Ramos (cell line): ENCODE data around the gene TOMM7.
"Not testable (repeated sequence)": the region's sequence is repeated elsewhere in the genome, so short reads cannot be mapped to it uniquely, and the experiment has no call there.

Experiments used
- in situ Hi-C: fragments of 300-500 bp; cut with MboI; formaldehyde crosslinking; loops from one replicate; pipeline ENCODE4 v1.14.3; 2022; ENCODE audit warnings: low sequenced_read_pairs; ENCODE audit not compliant: unreplicated experiment

Gene TOMM7

DNA sequence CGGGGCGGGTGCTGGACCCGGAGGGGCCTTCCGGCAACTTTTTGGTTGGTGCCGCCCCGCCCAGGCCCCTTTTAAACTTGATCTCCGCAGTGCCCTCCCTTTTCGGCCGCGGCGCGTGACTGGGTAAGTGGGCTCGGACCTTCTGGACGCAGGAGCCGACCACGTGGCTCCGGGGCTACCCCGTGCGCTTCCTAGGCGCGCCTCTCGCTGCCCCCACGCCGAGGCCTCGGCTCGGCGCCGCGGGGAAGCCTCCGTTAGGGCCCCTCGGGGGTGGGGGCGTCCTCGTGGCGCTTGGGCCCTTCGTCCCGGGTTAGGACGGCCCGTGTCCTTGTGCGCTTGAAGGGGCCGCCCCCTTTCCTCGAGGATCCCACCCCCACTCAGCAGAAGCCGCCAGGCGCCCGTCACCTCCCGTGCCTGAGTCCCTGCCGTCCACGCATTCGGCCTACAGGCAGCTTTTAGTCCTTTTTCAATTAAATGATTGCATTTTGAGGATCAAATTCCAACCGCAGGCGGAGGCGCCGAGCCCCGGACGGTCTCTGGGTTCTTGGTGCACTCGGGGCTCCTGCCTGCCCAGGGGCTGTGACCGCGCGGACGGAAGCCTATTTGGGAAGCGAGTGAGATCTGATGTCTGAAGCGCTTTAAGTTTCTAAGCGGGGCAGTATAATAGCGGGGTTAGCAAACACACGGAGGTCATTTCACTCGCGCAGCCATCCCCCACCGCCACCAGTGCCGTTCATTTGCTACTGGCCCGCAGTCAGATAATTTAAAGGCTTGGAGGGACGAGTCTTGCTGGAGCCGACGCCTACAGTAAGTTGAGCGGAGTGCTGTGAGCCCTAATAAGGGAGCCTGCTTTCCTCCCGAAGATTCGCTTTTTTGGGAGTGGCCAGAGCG is 31.8 kb upstream of the TOMM7 start:
- in situ Hi-C loops, result no loop called here

DNA sequence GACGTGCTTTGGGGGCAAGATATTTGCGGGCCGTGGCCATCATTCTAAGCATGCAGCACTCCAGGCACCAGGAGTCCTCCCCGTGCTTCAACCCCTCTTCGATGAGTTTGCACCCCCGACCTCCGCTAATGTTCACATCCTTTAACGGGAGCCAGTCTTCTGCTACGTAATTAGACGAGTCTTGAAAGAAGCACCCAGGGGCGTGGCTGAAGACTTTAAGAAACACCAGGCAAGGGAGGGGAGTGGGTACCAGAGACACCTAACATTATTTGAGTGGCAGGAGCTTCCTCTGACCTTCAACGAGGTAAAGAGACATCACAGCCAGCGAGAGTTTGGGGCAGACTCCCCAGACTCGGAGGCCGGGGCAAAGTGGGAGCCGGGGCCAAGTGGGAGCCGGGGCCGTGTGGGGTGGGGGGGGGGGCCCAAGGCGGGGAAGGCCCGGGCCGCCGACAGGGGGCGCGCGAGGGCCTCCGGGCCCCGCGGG is 31.1 kb upstream of the TOMM7 start:
- in situ Hi-C loops, result no loop called here

DNA sequence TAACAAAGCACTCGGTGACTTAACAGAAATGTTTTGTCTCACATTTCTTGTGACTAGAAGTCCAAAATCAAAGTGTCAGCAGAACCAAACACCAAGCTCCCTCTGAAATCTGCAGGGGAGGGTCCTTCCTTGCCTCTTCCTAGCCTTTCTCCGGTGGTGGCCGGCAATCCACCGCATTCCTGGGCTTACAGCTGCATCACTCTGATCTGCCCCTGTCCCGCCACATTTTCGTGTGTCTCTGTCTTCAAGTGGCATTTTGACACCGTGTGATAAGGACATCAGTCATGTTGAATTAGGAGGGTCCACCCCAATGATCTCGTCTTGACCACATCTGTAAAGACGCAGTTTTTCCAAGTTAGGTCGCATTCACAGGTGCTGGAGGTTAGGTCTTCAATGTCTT is 30.5 kb upstream of the TOMM7 start:
- in situ Hi-C loops, result no loop called here

DNA sequence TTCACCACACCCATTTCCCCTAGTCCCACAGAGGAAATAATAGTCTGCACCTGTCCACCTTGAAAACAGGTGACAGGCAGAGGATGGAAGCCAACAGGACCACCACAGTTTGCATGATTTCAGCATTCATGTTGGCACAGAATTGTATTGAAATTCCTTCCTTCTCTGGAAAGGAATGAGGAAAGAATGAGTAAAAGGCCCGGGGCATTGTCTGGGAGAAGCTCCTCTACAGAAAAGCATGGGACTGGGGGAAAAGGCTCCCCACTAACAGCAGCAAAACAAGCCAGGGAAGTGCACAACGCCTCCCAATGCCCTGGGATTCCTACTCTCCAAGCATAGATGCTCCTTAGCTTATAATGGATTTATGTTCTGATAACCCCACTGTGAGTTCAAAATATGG is 28.5 kb upstream of the TOMM7 start:
- in situ Hi-C loops, result no loop called here

DNA sequence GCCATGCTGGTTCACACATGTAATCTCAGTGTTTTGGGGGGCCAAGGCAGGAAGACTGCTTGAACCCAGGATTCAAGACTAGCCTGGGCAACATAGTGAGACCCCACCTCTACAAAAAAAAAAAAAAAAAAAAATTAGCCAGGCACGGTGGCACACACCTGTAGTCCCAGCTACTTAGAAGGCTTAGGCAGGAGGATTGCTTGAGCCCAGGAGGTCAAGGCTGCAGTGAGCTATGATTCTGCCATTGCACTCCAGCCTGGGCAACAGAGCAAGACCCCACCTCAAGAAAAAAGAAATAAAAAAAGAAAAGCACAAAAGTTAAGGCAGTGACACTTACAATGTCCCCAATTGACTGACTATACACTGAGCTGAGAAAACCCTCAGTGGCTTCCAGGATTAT is 27.7 kb upstream of the TOMM7 start:
- in situ Hi-C loops, result not testable (repeated sequence)

DNA sequence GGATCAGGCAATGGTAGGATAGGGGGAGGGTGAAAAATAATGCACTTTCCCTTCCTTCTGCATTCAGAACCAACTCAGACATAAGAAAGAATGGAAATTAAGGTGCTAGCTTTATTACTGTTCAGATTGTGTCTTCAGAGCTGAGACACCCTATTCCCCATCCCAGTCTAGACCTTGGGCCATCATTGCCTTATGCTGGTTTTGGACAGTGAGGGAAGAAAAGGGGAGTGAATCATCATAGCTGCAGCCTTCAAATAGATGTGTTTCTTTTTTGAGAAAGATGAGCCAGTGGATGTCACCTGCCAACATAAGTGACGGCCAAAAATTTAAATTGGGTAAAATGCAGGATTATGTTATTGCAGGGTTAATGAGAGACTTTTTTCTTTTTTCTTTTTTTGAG is 27.0 kb upstream of the TOMM7 start:
- in situ Hi-C loops, result no loop called here

DNA sequence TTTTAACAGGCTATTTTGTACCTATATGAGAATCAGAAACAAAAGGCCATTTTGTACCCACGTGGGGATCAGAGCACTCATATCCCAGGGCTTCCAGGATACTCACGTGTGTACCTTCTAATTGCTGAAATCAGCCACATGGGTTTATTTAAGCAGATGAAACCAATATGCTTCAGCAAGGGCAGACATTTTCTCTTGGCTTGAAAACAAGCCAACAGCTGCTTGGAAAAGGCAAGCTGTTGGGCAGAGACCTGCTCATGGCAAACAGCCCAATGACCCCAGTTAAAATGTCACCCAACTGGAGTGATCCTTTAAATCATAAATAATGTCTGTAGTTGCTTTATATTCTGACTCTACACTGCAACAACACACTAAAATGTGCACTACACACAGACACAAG is 26.5 kb upstream of the TOMM7 start:
- in situ Hi-C loops, result no loop called here

DNA sequence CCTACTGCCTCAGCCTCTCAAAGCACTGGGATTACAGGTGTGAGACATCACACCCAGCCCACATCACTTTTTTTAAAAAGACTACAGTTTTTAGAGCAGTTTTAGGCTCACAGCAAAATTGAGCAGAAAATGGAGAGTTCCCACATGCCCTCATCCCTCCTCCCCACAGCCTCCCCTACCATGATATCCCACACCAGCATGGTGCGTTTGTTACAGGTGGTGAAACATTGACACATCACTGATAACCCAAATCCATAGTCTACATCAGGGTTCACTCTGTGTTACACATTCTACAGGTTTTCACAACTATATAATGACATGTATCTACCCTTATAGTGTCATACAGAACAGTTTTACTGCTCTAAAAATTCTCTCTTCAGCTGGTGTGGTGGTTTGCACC is 24.3 kb upstream of the TOMM7 start:
- in situ Hi-C loops, result no loop called here

DNA sequence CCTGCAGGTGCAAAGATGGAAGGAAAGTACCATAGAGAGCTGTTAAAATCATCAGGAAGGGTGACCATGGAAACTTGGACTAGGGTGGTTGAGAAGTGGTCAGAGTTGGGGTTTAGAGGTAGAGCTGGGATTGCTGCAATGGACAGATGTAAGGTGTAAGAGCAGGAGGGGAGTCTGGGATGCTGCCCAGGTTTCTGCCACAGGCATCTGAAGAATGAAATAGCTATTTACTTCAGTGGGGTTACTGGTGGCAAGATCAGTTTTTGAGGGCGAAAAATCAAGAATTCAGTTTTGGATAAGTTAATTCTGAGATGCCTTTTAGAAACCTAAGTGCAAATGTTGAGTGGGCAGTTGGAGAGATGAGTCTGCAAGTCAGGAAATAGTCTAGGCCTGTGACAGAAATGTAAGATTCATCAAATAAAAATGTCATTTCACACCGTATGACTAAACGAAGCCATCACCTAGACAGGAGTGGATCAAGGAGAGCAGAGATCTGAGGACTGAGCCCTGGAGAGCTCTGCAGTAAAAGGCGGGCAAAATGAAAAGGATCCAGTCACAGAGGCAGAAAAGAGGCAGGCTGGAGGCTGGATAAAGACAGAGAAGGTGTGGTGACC is 22.7 kb upstream of the TOMM7 start:
- in situ Hi-C loops, result no loop called here

DNA sequence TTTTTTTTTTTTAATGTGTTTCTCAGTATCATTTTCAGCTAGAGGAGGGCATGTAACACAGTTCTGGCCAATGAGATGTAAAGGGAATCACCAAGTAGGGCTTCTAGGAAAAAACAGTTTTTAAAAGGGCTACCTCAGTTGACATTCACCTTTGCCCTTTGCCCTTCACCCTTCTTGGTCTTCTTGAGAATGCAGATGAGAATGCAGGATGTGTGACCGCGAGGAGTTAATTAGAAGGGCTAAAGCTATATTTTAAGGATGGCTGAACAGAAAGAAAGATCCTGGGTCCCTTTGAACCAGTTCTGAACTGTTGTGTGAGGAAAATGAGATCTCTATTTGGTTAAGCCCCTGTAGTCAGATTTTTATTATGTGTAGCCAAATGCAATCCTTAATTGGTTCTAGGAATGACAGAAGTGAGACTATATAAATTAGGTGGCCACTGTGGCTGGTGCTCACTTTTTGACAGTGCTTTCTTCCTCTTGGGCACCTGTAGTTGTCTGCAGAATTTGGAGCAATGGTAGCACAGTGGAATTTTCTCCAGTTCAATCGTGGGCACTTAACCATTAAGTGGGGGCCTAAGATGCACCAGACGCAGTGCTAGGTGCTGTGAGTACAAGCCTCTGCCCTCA is 21.1 kb upstream of the TOMM7 start:
- in situ Hi-C loops, result no loop called here

DNA sequence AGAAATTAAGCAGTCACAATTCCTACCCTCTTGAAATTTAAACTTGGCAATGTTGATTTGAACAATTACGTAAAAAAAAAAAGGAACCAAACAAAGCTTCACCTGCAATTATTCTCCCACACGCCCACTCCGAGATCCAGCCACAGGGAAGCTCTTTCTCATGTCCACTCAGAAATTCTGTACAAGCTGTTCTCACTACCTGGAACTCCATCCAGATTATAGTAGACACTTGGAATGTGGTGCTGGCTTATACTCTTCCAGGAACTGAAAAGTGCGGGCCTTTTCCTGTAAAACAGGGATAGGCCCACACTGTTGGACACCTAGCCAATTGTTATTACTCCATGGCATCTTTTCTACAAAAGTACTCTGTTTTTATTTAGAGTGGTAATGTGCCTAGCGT is 20.3 kb upstream of the TOMM7 start:
- in situ Hi-C loops, result no loop called here

DNA sequence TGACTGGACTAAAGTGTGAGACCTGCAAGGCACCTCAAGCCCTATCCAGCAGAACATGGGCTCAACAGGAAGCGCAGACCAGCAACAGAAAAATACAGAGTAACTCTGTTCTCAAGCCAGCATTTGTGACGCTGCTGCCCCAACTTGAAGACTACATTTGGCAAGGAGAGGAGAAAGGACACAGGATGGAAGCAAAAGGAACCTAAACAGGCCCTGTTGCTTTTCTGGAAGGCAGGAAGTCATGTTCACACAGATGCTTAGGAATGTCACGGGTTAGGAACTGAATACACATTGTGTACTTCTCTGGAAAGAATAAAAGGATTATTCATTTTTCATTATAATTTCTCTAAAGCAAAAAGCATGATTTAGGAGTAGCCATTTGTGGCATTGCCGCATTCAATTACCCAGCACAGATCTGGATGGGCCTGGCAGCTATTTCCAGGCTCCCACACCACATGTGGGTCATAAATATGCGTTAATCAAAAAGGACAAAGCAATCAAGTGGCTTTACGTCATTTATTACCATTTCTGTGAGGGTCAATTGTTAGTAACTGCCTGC is 19.8 kb upstream of the TOMM7 start:
- in situ Hi-C loops, result no loop called here

DNA sequence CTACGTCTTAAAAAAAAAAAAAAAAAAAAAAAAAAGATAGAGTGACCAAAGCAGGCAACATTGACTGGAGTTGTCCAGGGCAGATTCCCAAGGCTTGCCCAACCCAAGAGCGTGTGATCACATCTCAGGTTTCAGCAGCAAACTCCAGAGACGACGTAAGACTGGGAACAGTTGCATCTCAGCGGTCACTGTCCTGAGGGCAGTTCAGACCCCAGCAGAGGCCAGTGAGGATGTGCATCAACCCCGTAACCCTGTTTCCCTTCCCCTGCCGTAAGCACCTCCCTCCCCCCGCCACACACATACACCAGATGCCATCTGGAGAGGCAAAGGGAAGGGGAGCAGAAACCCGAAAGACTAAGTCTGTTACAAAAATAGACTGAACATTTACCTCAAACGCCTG is 19.3 kb upstream of the TOMM7 start:
- in situ Hi-C loops, result no loop called here

DNA sequence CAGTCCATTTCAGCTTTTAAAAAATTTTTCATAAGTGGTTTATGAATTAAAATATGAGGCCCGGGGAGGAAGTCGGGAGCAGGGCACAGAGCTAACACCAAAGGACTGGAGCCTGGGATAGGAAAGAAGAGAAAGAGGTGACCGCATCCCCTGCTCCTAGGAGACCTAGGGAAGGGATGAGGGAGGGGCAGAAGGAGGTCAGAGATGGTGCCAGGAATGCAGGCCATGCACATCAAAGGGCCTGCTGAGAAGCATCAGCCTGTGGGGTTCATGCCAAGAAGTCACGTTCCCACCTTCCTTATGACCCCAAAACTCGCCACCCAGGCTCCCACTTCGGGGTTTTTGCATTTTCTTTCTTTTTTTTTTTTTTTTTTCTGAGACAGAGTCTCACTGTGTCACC is 14.7 kb upstream of the TOMM7 start:
- in situ Hi-C loops, result no loop called here

DNA sequence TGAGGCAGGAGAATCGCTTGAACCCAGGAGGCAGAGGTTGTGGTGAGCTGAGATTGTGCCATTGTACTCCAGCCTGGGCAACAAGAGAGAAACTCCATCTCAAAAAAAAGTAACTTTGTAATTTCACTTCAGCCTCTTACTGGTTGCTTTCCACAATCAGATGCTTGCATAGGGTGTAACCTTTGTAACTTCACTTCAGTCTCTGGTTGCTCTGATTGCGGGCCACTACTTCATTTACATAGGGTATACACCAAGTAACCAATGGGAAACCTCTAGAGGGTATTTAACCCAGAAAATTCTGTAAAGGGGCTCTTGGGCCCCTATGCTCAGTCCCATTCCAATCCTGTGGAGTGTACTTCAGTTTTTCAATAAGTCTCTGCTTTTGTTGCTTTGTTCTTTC is 13.9 kb upstream of the TOMM7 start:
- in situ Hi-C loops, result not testable (repeated sequence)

DNA sequence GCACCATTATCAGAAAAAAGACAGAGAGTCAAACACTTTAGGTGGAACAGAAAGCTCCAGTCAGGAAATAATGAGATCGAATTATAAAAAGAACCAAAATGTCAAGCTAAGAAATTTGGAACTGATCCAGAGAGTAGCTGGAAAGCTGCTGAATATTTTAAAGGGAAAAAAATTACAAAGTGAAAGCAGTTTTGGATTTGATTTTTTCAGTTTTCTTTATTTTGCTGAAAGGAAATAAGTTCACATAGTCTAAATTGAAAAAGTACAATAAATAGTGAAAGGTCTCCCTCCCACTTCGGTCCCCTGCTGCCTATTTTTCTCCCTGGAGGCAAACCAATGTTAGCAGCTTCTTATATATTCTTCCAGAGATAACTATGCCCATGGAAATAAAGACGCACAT is 11.3 kb upstream of the TOMM7 start:
- in situ Hi-C loops, result no loop called here

DNA sequence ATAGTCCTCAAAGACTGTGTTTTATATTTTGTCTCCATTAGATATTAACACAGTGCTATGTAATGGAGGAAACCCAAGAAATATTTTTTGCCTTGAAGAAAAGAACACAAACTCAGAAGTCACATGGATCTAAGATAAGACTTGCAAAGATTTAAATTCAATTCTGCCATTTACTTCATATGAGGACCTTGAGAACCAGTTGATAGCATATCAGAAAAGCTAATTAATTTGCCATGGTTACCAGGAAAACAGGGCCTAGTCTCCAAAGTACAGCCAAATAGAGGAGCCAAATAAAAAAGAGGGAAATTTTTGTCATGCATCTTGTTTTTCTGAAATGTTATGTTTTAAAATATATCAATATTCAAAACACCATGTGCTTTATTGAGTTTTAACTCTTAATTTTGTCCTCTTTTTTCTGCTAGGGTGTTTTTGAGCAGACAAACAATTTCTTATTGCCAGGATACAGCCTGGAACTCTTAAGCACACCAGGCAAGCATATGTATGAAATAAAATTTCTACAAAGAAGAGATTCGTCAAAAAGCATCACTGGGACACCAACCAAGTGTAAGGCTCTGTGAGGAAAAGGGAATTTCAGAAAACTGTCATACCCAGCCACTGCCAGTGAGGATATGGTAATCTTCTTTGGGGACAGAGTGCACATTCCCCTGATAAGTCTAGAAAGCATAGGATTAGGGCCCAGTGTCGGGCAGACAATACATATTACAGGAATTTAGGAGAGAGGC is 10.6 kb upstream of the TOMM7 start:
- in situ Hi-C loops, result no loop called here

DNA sequence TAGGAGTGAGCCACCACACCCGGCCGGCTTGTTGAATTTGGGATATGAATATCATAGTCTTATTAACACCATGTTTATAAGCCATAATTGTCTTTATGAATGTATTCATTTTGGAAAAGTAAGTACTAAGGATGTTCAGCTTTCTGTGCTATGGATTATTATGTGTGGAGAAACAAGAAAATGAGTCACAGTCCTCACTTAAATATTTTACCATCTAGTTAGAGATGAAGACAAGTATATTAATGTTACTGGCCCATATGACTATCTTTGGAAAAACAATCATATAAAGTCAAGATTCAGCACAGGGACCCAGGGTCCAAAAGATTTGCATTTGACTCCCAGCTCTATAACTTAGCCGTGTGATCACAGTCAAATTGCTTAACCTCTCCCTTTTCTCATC is 9.8 kb upstream of the TOMM7 start:
- in situ Hi-C loops, result no loop called here

DNA sequence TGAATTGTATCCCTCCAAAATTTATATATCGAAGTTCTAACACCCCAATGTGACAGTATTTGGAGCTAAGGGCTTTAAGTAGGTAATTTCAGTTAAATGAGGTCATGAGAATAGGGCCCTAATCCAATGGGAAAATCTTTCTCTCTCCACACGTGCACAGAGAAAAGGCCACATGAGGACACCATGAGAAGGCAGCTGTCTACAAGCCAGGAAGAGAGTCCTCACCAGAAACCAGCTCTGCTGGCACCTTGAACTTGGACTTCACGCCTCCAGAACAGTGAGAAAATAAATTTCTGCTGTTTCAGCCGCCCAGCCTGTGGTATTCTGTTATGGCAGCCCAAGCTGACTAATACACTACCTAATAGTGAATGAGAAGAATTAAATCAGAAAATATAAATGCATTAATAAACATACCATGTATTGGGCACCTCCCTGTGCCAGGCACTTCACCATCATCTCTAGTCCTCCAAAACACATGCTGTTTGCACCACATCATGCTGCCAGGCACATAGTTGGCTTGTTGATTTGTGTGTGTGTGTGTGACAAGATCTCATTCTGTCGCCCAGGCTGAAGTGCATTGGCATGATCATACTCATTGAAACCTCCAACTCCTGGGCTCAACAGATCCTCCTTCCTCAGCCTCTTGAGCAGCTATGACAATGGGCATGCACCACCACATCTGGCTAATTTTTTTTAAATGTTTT is 9.1 kb upstream of the TOMM7 start:
- in situ Hi-C loops, result no loop called here

DNA sequence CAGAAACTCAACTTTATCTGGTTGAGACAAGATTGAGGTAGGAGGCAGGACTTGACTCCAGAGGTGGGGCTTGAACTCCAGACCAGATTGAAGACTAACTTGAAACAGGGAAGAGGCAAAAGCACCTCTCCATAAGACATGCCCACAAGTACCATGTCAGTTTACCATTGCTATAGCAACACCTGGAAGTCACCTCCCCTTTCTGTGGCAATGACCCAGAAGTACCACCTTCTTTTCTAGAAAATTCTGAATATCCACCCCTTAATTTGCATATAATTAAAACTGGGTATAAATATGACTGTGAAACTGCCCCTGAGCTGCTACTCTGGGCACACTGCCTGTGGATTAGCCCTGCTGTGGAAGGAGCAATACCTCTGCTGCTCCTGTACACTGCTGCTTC is 4.9 kb upstream of the TOMM7 start:
- in situ Hi-C loops, result no loop called here
